ENCODE data around the gene EFS.
"Not testable (repeated sequence)": the region's sequence is repeated elsewhere in the genome, so short reads cannot be mapped to it uniquely, and the experiment has no call there.

The EFS gene

GRCh38 chr14:23405096-23405495 lies 40.1 kb upstream of the EFS start:
- no peak for TF ChIP-seq CTCF (IDR thresholded peaks at IDR 0.05; ENCODE audit: low read depth, low read length, missing control alignments)

GRCh38 chr14:23404331-23404900 lies 39.4 kb upstream of the EFS start:
- no peak for DNase-seq (ENCODE audit: low read depth)
- in situ Hi-C loops (cut with HindIII; ENCODE audit: low sequenced_read_pairs) = no loop called here
- no peak for TF ChIP-seq CTCF (IDR thresholded peaks at IDR 0.05; ENCODE audit: low read depth, low read length, missing control alignments)
- no peak overlapping the region for H3K4me3 ChIP-seq (ENCODE audit: low read depth, low read length)

More at GRCh38 chr14:23405096-23405495, 40.1 kb upstream of the EFS start:
- no peak for DNase-seq (ENCODE audit: low read depth)
- in situ Hi-C loops (cut with HindIII; ENCODE audit: low sequenced_read_pairs) = no loop called here
- H3K4me3 ChIP-seq (ENCODE audit: low read depth, low read length) = no peak overlapping the region

- no peak overlapping the region for H3K4me3 ChIP-seq (ENCODE audit: low read depth, low read length)
- in situ Hi-C loops (cut with HindIII; ENCODE audit: low sequenced_read_pairs) = no loop called here
- no peak for DNase-seq (ENCODE audit: low read depth)
- TF ChIP-seq CTCF (IDR thresholded peaks at IDR 0.05; ENCODE audit: low read depth, low read length, missing control alignments) = no peak
These were observed 38.9 kb upstream of the EFS start for GRCh38 chr14:23403908-23404307.

GRCh38 chr14:23403139-23403438 lies 38.1 kb upstream of the EFS start:
- no peak overlapping the region for H3K4me3 ChIP-seq (ENCODE audit: low read depth, low read length)
- DNase-seq (ENCODE audit: low read depth) = no peak
- in situ Hi-C loops (cut with HindIII; ENCODE audit: low sequenced_read_pairs) = no loop called here
- no peak for TF ChIP-seq CTCF (IDR thresholded peaks at IDR 0.05; ENCODE audit: low read depth, low read length, missing control alignments)

- TF ChIP-seq CTCF (IDR thresholded peaks at IDR 0.05; ENCODE audit: low read depth, low read length, missing control alignments) = no peak
- H3K4me3 ChIP-seq (ENCODE audit: low read depth, low read length) = no peak overlapping the region
- DNase-seq (ENCODE audit: low read depth) = no peak
- in situ Hi-C loops (cut with HindIII; ENCODE audit: low sequenced_read_pairs) = no loop called here
These were observed 37.5 kb upstream of the EFS start for GRCh38 chr14:23402296-23403138.

GRCh38 chr14:23401291-23401690 lies 36.3 kb upstream of the EFS start:
- no peak for DNase-seq (ENCODE audit: low read depth)
- in situ Hi-C loops (cut with HindIII; ENCODE audit: low sequenced_read_pairs) = no loop called here
- no peak overlapping the region for H3K4me3 ChIP-seq (ENCODE audit: low read depth, low read length)
- no peak for TF ChIP-seq CTCF (IDR thresholded peaks at IDR 0.05; ENCODE audit: low read depth, low read length, missing control alignments)

- in situ Hi-C loops (cut with HindIII; ENCODE audit: low sequenced_read_pairs); DNase-seq (ENCODE audit: low read depth); H3K4me3 ChIP-seq (ENCODE audit: low read depth, low read length): not testable (repeated sequence)
These were observed 35.7 kb upstream of the EFS start for GRCh38 chr14:23400496-23401149.

All from astrocyte of the cerebellum (primary cell).